Activated naive CD4-positive, alpha-beta T cell treated with anti-CD3 and anti-CD28 coated beads, Interleukin-2, amount 50 U/mL, for 16 hours (primary cell): Measurements from ENCODE around the gene VGF.
"Not testable (repeated sequence)": the region's sequence is repeated elsewhere in the genome, so short reads cannot be mapped to it uniquely, and the experiment has no call there.

Experiments
- DNase-seq: peaks from one replicate; pipeline ENCODE4 v3.0.0-alpha.2; 2020

Gene VGF

GRCh38 chr7:101165075-101165957 is at the start of gene VGF:
Gene VGF, minus strand, starts transcription at chr7:101165569. Its CDS starts 726 bp downstream, at chr7:101164843.
- DNase-seq = peak; percentile 88

GRCh38 chr7:101212014-101212413 is 46.6 kb upstream of the VGF start:
- DNase-seq = no peak

- DNase-seq = no peak
Observed at GRCh38 chr7:101211501-101211900, 46.1 kb upstream of the VGF start.

GRCh38 chr7:101210143-101210542 is 44.8 kb upstream of the VGF start:
- no peak for DNase-seq

GRCh38 chr7:101208794-101209193 is 43.4 kb upstream of the VGF start:
- no peak for DNase-seq

- DNase-seq = no peak
Observed at GRCh38 chr7:101207459-101207858, 42.1 kb upstream of the VGF start.

- DNase-seq = no peak
Observed at GRCh38 chr7:101206665-101207042, 41.3 kb upstream of the VGF start.

- DNase-seq = no peak
Observed at GRCh38 chr7:101205901-101206664, 40.7 kb upstream of the VGF start.

GRCh38 chr7:101203740-101204738 is 38.7 kb upstream of the VGF start:
- DNase-seq = not testable (repeated sequence)

- no peak for DNase-seq
Observed at GRCh38 chr7:101202603-101202918, 37.2 kb upstream of the VGF start.

GRCh38 chr7:101201695-101202602 is 36.6 kb upstream of the VGF start:
- DNase-seq = no peak

GRCh38 chr7:101200862-101201599 is 35.7 kb upstream of the VGF start, which contains the start of gene MOGAT3:
Gene MOGAT3, minus strand, starts transcription at chr7:101201036. Its CDS starts 182 bp downstream, at chr7:101200854.
- DNase-seq = no peak

GRCh38 chr7:101200504-101200861 is 35.1 kb upstream of the VGF start:
- DNase-seq = no peak

GRCh38 chr7:101199522-101199921 is 34.2 kb upstream of the VGF start:
- not testable (repeated sequence) for DNase-seq

GRCh38 chr7:101198476-101198875 is 33.1 kb upstream of the VGF start:
- DNase-seq = no peak

- no peak for DNase-seq
Observed at GRCh38 chr7:101197991-101198390, 32.6 kb upstream of the VGF start.

- no peak for DNase-seq
Observed at GRCh38 chr7:101195884-101196283, 30.5 kb upstream of the VGF start.

GRCh38 chr7:101189109-101189508 is 23.7 kb upstream of the VGF start:
- no peak for DNase-seq

- DNase-seq = no peak
Observed at GRCh38 chr7:101186844-101187428, 21.6 kb upstream of the VGF start.

GRCh38 chr7:101186194-101186593 is 20.8 kb upstream of the VGF start:
- DNase-seq = no peak
